ENCODE data around the gene BAG3.
A peak's percentile ranks its signal among the peaks of the same experiment; 100 is the strongest.

BAG3 gene

DNA sequence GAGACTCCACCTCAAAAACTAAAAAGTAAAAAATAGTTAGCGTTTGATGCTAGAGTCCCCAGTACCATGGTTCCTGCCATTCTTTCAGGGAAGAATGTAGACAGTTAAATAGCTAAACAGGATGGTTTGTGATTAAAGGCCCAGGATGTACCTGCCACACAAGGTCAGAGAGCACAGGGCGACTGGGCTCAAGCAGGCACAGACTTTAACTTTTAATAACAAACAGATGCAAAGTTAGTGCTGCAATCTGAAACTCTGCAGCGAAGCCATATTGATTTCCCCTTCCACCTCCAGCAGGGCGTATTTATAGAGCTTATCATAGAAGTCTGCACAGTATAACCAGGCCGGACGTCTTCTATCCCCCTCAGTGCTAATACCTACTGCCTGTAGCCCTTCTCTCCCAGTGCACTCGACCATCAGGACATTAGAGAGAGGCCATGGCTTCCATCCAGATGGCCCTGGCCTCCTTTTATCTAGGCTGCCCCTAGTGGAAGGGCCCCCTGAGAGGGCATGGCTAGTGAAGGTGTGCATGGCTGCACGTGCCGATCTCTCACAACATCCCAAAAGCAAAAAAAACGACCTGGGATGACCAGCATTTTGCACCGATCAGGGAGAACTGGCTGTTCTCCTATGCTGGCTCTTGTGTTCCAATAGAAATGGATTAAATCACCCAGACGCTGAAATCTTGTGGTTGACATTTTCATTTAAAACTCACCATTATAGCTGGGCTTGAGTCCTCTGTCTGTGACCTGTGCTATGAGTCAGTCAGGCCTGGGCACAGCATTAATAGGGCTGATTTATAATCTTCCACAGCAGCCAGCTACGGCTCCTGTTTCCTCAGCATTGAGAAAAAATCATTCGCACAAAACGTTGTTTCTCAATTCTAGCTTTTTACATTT is 7.6 kb upstream of the BAG3 start (continued):
- TF ChIP-seq, protein P1, sequence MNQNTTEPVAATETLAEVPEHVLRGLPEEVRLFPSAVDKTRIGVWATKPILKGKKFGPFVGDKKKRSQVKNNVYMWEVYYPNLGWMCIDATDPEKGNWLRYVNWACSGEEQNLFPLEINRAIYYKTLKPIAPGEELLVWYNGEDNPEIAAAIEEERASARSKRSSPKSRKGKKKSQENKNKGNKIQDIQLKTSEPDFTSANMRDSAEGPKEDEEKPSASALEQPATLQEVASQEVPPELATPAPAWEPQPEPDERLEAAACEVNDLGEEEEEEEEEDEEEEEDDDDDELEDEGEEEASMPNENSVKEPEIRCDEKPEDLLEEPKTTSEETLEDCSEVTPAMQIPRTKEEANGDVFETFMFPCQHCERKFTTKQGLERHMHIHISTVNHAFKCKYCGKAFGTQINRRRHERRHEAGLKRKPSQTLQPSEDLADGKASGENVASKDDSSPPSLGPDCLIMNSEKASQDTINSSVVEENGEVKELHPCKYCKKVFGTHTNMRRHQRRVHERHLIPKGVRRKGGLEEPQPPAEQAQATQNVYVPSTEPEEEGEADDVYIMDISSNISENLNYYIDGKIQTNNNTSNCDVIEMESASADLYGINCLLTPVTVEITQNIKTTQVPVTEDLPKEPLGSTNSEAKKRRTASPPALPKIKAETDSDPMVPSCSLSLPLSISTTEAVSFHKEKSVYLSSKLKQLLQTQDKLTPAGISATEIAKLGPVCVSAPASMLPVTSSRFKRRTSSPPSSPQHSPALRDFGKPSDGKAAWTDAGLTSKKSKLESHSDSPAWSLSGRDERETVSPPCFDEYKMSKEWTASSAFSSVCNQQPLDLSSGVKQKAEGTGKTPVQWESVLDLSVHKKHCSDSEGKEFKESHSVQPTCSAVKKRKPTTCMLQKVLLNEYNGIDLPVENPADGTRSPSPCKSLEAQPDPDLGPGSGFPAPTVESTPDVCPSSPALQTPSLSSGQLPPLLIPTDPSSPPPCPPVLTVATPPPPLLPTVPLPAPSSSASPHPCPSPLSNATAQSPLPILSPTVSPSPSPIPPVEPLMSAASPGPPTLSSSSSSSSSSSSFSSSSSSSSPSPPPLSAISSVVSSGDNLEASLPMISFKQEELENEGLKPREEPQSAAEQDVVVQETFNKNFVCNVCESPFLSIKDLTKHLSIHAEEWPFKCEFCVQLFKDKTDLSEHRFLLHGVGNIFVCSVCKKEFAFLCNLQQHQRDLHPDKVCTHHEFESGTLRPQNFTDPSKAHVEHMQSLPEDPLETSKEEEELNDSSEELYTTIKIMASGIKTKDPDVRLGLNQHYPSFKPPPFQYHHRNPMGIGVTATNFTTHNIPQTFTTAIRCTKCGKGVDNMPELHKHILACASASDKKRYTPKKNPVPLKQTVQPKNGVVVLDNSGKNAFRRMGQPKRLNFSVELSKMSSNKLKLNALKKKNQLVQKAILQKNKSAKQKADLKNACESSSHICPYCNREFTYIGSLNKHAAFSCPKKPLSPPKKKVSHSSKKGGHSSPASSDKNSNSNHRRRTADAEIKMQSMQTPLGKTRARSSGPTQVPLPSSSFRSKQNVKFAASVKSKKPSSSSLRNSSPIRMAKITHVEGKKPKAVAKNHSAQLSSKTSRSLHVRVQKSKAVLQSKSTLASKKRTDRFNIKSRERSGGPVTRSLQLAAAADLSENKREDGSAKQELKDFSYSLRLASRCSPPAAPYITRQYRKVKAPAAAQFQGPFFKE (tag by site-specific recombination; IDR thresholded peaks at IDR 0.05; ENCODE audit: borderline replicate concordance): no peak
- TF ChIP-seq ZNF175 (tag by site-specific recombination; IDR thresholded peaks at IDR 0.05) (no peak), ZFP37 (tag by site-specific recombination; IDR thresholded peaks at IDR 0.05) (no peak), KLF9 (tag by site-specific recombination; IDR thresholded peaks at IDR 0.05; ENCODE audit: low read depth) (no peak), ZNF561 (tag by site-specific recombination; IDR thresholded peaks at IDR 0.05; ENCODE audit: borderline replicate concordance) (no peak), ZNF514 (tag by site-specific recombination; IDR thresholded peaks at IDR 0.05) (no peak)
- TF ChIP-seq, protein P2, sequence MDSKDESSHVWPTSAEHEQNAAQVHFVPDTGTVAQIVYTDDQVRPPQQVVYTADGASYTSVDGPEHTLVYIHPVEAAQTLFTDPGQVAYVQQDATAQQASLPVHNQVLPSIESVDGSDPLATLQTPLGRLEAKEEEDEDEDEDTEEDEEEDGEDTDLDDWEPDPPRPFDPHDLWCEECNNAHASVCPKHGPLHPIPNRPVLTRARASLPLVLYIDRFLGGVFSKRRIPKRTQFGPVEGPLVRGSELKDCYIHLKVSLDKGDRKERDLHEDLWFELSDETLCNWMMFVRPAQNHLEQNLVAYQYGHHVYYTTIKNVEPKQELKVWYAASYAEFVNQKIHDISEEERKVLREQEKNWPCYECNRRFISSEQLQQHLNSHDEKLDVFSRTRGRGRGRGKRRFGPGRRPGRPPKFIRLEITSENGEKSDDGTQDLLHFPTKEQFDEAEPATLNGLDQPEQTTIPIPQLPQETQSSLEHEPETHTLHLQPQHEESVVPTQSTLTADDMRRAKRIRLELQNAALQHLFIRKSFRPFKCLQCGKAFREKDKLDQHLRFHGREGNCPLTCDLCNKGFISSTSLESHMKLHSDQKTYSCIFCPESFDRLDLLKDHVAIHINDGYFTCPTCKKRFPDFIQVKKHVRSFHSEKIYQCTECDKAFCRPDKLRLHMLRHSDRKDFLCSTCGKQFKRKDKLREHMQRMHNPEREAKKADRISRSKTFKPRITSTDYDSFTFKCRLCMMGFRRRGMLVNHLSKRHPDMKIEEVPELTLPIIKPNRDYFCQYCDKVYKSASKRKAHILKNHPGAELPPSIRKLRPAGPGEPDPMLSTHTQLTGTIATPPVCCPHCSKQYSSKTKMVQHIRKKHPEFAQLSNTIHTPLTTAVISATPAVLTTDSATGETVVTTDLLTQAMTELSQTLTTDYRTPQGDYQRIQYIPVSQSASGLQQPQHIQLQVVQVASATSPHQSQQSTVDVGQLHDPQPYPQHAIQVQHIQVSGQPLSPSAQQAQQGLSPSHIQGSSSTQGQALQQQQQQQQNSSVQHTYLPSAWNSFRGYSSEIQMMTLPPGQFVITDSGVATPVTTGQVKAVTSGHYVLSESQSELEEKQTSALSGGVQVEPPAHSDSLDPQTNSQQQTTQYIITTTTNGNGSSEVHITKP (tag by site-specific recombination; IDR thresholded peaks at IDR 0.05): no peak

DNA sequence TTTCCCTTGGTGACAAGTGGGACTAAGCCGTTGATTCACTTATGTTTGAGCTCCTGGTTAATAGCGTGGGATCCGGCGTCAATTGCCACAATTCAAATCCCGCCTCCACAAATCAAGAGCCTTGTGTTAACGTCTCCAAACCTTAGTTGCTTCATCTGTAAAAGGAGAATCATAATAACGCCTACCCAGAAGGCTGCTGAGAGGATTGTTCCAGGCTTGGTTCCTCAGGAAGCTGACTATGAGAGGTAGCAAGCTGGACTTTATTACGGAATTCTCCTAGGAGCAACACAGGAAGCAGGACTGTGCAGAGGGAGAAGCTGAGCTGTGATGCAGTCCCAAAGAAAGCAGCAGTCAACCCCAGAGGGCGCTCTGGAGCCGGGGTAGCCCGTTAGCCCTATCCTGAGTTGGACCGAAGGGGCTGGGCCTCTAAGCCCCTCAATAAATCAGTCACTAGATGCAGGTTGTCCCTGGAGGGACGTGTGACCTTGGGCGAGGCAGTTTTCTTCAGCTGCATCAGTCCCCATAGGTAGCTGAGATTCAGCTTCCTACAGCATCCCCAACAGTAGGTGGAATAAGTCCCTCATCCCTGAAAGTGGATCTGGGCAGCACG is 6.9 kb upstream of the BAG3 start:
- Histone ChIP-seq H3K9me3 (ENCODE audit: control insufficient read depth, insufficient read depth, low read depth, low read length) (no peaks in the 10 kb centered on the region), H3K4me1 (ENCODE audit: control insufficient read depth, insufficient read depth, low read length) (no peaks in the 10 kb centered on the region), H3K36me3 (ENCODE audit: control insufficient read depth in 2 of 2, insufficient read depth in 1 of 2, low read length in 2 of 2) (no peaks in the 10 kb centered on the region), H3K4me3 (ENCODE audit: low read depth, low read length) (no peak overlapping the region), H3K27ac (ENCODE audit: extremely low read depth, low read depth, low read length) (no peak overlapping the region)
- TF ChIP-seq ZNF654 (tag by site-specific recombination; IDR thresholded peaks at IDR 0.05; ENCODE audit: low read depth): peak; percentile 23; the same call in 1 of the 2 replicates
- peak; percentile 74; the same call in 1 of the 2 replicates for TF ChIP-seq ZNF394 (tag by site-specific recombination; IDR thresholded peaks at IDR 0.05; ENCODE audit: borderline replicate concordance)
- TF ChIP-seq, protein P3, sequence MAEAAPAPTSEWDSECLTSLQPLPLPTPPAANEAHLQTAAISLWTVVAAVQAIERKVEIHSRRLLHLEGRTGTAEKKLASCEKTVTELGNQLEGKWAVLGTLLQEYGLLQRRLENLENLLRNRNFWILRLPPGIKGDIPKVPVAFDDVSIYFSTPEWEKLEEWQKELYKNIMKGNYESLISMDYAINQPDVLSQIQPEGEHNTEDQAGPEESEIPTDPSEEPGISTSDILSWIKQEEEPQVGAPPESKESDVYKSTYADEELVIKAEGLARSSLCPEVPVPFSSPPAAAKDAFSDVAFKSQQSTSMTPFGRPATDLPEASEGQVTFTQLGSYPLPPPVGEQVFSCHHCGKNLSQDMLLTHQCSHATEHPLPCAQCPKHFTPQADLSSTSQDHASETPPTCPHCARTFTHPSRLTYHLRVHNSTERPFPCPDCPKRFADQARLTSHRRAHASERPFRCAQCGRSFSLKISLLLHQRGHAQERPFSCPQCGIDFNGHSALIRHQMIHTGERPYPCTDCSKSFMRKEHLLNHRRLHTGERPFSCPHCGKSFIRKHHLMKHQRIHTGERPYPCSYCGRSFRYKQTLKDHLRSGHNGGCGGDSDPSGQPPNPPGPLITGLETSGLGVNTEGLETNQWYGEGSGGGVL (tag by site-specific recombination; IDR thresholded peaks at IDR 0.05): no peak
- TF ChIP-seq, protein P4, sequence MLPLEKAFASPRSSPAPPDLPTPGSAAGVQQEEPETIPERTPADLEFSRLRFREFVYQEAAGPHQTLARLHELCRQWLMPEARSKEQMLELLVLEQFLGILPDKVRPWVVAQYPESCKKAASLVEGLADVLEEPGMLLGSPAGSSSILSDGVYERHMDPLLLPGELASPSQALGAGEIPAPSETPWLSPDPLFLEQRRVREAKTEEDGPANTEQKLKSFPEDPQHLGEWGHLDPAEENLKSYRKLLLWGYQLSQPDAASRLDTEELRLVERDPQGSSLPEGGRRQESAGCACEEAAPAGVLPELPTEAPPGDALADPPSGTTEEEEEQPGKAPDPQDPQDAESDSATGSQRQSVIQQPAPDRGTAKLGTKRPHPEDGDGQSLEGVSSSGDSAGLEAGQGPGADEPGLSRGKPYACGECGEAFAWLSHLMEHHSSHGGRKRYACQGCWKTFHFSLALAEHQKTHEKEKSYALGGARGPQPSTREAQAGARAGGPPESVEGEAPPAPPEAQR (tag by site-specific recombination; IDR thresholded peaks at IDR 0.05): no peak
- ChIA-PET CTCF (interaction anchor here (0.6 to 1.7 kb wide), 9 partner anchors 9 to 298 kb away, joined by 3 to 7 read pairs (median 3); no protein-coding TSS in a partner anchor), POLR2A (interaction anchor here (0.6 kb wide), 1 partner anchor 81 kb away, joined by 5 read pairs; the partner anchor contains the start of gene INPP5F)

Measured in HEK293 (cell line).